Measurements from ENCODE around the gene MS4A8.

DNA sequence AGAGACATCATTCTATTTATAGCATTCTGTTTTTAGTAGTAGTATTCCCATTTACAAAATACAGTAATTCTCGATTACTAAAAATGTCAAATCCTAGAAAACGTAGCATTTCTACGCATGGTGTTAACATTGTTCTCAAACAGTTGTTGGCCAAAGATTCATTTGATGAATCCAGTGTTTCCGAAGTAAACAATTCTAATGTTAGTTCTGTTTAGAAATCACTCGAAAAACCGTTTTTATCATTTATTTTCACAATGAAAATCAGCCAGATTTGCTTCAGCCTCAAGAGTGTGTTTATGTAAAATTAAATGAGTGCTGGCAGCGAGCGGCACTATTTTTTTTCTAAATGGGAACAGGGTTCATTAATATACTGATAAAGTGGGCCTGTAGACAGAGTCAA, 32.2 kb downstream of the MS4A8 start:
- no peak for TF ChIP-seq POLR2A (IDR thresholded peaks at IDR 0.05; ENCODE audit: low read length)
- no peak for TF ChIP-seq GATA1 (IDR thresholded peaks at IDR 0.05; ENCODE audit: low read depth, low read length)

Measured in erythroblast (primary cell).